Measurements from ENCODE around the gene TRAF3.
"Not testable (repeated sequence)": the region's sequence is repeated elsewhere in the genome, so short reads cannot be mapped to it uniquely, and the experiment has no call there.

Gene TRAF3

GRCh38 chr14:102809870-102810269 is 32.6 kb downstream of the TRAF3 start:
- no peak for DNase-seq

GRCh38 chr14:102810523-102810922 is 33.3 kb downstream of the TRAF3 start:
- DNase-seq: no peak

GRCh38 chr14:102811254-102811963 is 34.2 kb downstream of the TRAF3 start:
- no peak for DNase-seq

GRCh38 chr14:102811971-102812370 is 34.7 kb downstream of the TRAF3 start:
- no peak for DNase-seq

- DNase-seq: no peak
Observed at GRCh38 chr14:102813691-102814090, 36.4 kb downstream of the TRAF3 start.

GRCh38 chr14:102817318-102817717 is 40.1 kb downstream of the TRAF3 start:
- no peak for DNase-seq

- DNase-seq: no peak
Observed at GRCh38 chr14:102817942-102818940, 41.0 kb downstream of the TRAF3 start.

GRCh38 chr14:102819176-102819628 is 42.0 kb downstream of the TRAF3 start:
- no peak for DNase-seq

GRCh38 chr14:102819747-102820330 is 42.6 kb downstream of the TRAF3 start:
- no peak for DNase-seq

GRCh38 chr14:102821252-102821651 is 44.0 kb downstream of the TRAF3 start:
- DNase-seq: no peak

GRCh38 chr14:102822311-102822863 is 45.1 kb downstream of the TRAF3 start:
- DNase-seq: no peak

GRCh38 chr14:102822887-102823286 is 45.6 kb downstream of the TRAF3 start:
- not testable (repeated sequence) for DNase-seq

GRCh38 chr14:102823546-102823945 is 46.3 kb downstream of the TRAF3 start:
- no peak for DNase-seq

GRCh38 chr14:102824832-102825231 is 47.6 kb downstream of the TRAF3 start:
- no peak for DNase-seq

- no peak for DNase-seq
Observed at GRCh38 chr14:102825307-102826095, 48.3 kb downstream of the TRAF3 start.

- no peak for DNase-seq
Observed at GRCh38 chr14:102826161-102826560, 48.9 kb downstream of the TRAF3 start.

GRCh38 chr14:102826751-102827675 is 49.8 kb downstream of the TRAF3 start:
- no peak for DNase-seq

- DNase-seq: no peak
Observed at GRCh38 chr14:102827716-102828115, 50.5 kb downstream of the TRAF3 start.

- DNase-seq: no peak
Observed at GRCh38 chr14:102828151-102828550, 50.9 kb downstream of the TRAF3 start.

GRCh38 chr14:102829016-102829548 is 51.8 kb downstream of the TRAF3 start:
- no peak for DNase-seq
